IMR-90 (cell line): Measurements from ENCODE around the gene HECW1. TPM values are rescaled to one million over a fixed set of nuclear protein-coding genes. Genes with fewer than 3 reads are reported as not detected.

ENCODE experiments used
- ATAC-seq: fragments of 200-7000 bp; cut with Tn5 transposase; 2 replicates; pipeline ENCODE4 v1.9.1; 2020; ENCODE audit warnings: low read depth, mild to moderate bottlenecking, moderate library complexity
- BruUV-seq: library from RNA; stranded (reverse); fragments of 400-500 nt; replicated peaks from 2 replicates; lab custom pipeline; 2021; lab: Mats Ljungman, UMichigan
- CTCF ChIA-PET: fragments of 300-600 bp; formaldehyde crosslinking; extraction: SDS; loops from one replicate; lab custom pipeline; 2021; ENCODE audit warnings: antibody characterized with exemption; lab: Yijun Ruan, JAX
- POLR2A ChIA-PET: fragments of 300-600 bp; sonication (Branson Sonifier 250); formaldehyde crosslinking; loops from one replicate; lab custom pipeline; 2022; ENCODE audit warnings: antibody characterized with exemption; ENCODE audit not compliant: unreplicated experiment; lab: Charles Lee
- DNase-seq: peaks from one replicate; pipeline ENCODE4 v3.0.0; 2013
- H2AFZ ChIP-seq: replicated peaks from 2 replicates; pipeline ENCODE3; 2013; ENCODE audit warnings: low read length, mild to moderate bottlenecking; ENCODE audit not compliant: poor library complexity
- H2AK5ac ChIP-seq: 2 replicates; pipeline ENCODE4 v1.6.1; 2013; ENCODE audit warnings: low read depth, low read length, inconsistent platforms
- H2AK9ac ChIP-seq: replicated peaks from 2 replicates; pipeline ENCODE3; 2013; ENCODE audit warnings: mild to moderate bottlenecking, low read depth, low read length, moderate library complexity; ENCODE audit not compliant: poor library complexity
- H2BK120ac ChIP-seq: 2 replicates; pipeline ENCODE4 v1.6.1; 2013; ENCODE audit warnings: low read depth, low read length, inconsistent platforms
- H2BK15ac ChIP-seq: 3 replicates; pipeline ENCODE4 v1.6.1; 2013; ENCODE audit warnings: low read depth, low read length, inconsistent platforms
- H2BK20ac ChIP-seq: 2 replicates; pipeline ENCODE4 v1.6.1; 2013; ENCODE audit warnings: low read depth, mild to moderate bottlenecking, inconsistent platforms, low read length, moderate library complexity
- H2BK5ac ChIP-seq: 2 replicates; pipeline ENCODE4 v1.6.1; 2013; ENCODE audit warnings: mild to moderate bottlenecking, low read depth, low read length, inconsistent platforms; ENCODE audit not compliant: poor library complexity, severe bottlenecking
- H3K14ac ChIP-seq: replicated peaks from 2 replicates; pipeline ENCODE4 v1.6.1; 2013; ENCODE audit warnings: low read depth, low read length, inconsistent platforms
- H3K18ac ChIP-seq: 2 replicates; pipeline ENCODE4 v1.6.1; 2013; ENCODE audit warnings: low read depth, low read length, control low read depth
- H3K23ac ChIP-seq: 2 replicates; pipeline ENCODE4 v1.6.1; 2013; ENCODE audit warnings: low read depth, low read length, inconsistent platforms
- H3K27ac ChIP-seq: 2 replicates; pipeline ENCODE4 v1.5.1; 2013; ENCODE audit warnings: mild to moderate bottlenecking, control low read depth, low read length; ENCODE audit not compliant: insufficient read depth
- H3K27me3 ChIP-seq: 2 replicates; pipeline ENCODE4 v1.6.1; 2013; ENCODE audit warnings: low read length; ENCODE audit not compliant: control insufficient read depth, insufficient read depth
- H3K36me3 ChIP-seq: 2 replicates; pipeline ENCODE4 v1.6.1; 2013; ENCODE audit warnings: low read length, mixed read lengths; ENCODE audit not compliant: control insufficient read depth, insufficient read depth
- H3K4ac ChIP-seq: 2 replicates; pipeline ENCODE4 v1.6.1; 2013; ENCODE audit warnings: low read depth, low read length, inconsistent platforms
- H3K4me1 ChIP-seq: 2 replicates; pipeline ENCODE4 v1.6.1; 2013; ENCODE audit warnings: low read length, mixed read lengths; ENCODE audit not compliant: control insufficient read depth, insufficient read depth
- H3K4me2 ChIP-seq: 2 replicates; pipeline ENCODE4 v1.6.1; 2013; ENCODE audit warnings: low read depth, mild to moderate bottlenecking, control low read depth, low read length, moderate library complexity
- H3K4me3 ChIP-seq: 2 replicates; pipeline ENCODE4 v1.5.1; 2013; ENCODE audit warnings: low read depth, mild to moderate bottlenecking, control low read depth, low read length, moderate library complexity; ENCODE audit not compliant: insufficient read depth
- H3K56ac ChIP-seq: 2 replicates; pipeline ENCODE4 v1.6.1; 2013; ENCODE audit warnings: low read length, inconsistent platforms; ENCODE audit not compliant: insufficient read depth; ENCODE audit errors: extremely low read depth
- H3K79me1 ChIP-seq, 2 experiments: 2 replicates each; pipeline ENCODE4 v1.6.1; 2013; ENCODE audit warnings: low read length in 2 of 2, inconsistent platforms in 1 of 2, low read depth in 1 of 2
- H3K9ac ChIP-seq: 2 replicates; pipeline ENCODE4 v1.6.1; 2013; ENCODE audit warnings: low read depth, low read length, control low read depth
- H3K9me1 ChIP-seq: 2 replicates; pipeline ENCODE4 v1.6.1; 2013; ENCODE audit warnings: low read length, inconsistent platforms; ENCODE audit not compliant: insufficient read depth
- H3K9me3 ChIP-seq: 2 replicates; pipeline ENCODE4 v1.6.1; 2013; ENCODE audit warnings: low read length; ENCODE audit not compliant: control insufficient read depth, insufficient read depth
- H4K20me1 ChIP-seq: 2 replicates; pipeline ENCODE4 v1.6.1; 2013; ENCODE audit warnings: low read length, inconsistent platforms; ENCODE audit not compliant: insufficient read depth
- H4K5ac ChIP-seq: 2 replicates; pipeline ENCODE4 v1.6.1; 2013; ENCODE audit warnings: mild to moderate bottlenecking, low read depth, low read length, control low read depth
- H4K8ac ChIP-seq, 2 experiments: 2 replicates each; pipeline ENCODE4 v1.6.1; 2013; ENCODE audit warnings: low read depth in 2 of 2, low read length in 2 of 2, control low read depth in 1 of 2, inconsistent platforms in 1 of 2
- H4K91ac ChIP-seq: 2 replicates; pipeline ENCODE4 v1.6.1; 2013; ENCODE audit warnings: low read depth, low read length, inconsistent platforms; ENCODE audit not compliant: insufficient read depth
- BHLHE40 ChIP-seq: fragments of 150-350 bp; IDR thresholded peaks from 2 replicates; pipeline ENCODE4 v1.6.1; 2016; ENCODE audit warnings: mild to moderate bottlenecking, low read depth, low read length
- CEBPB ChIP-seq: IDR thresholded peaks from 2 replicates; pipeline ENCODE4 v1.6.1; 2012; ENCODE audit warnings: low read depth, low read length, improper control_type of control experiment
- CHD1 ChIP-seq: IDR thresholded peaks from 2 replicates; pipeline ENCODE4 v1.6.1; 2012; ENCODE audit warnings: low read depth, low read length, improper control_type of control experiment
- FOS ChIP-seq: fragments of 150-350 bp; IDR thresholded peaks from 2 replicates; pipeline ENCODE4 v1.6.1; 2016; ENCODE audit warnings: low read depth, low read length
- MAZ ChIP-seq: IDR thresholded peaks from 2 replicates; pipeline ENCODE4 v1.6.1; 2012; ENCODE audit warnings: low read depth, mild to moderate bottlenecking, low read length, improper control_type of control experiment, moderate library complexity, borderline replicate concordance
- POLR2A ChIP-seq: IDR thresholded peaks from 2 replicates; pipeline ENCODE4 v1.6.1; 2012; ENCODE audit warnings: mild to moderate bottlenecking, low read depth, low read length
- RFX5 ChIP-seq: IDR thresholded peaks from 2 replicates; pipeline ENCODE4 v1.8.0; 2012; ENCODE audit warnings: low read depth, mild to moderate bottlenecking, low read length, moderate library complexity
- WGBS, 2 experiments: methylation state at CpG; one replicate each; pipeline versions ENCODE4 v1.1.5 to v1.1.7; 2013; ENCODE audit warnings: missing lambda C conversion rate in 2 of 2; ENCODE audit not compliant: insufficient read length in 1 of 2; ENCODE audit errors: extremely low coverage in 2 of 2; 5-methylcytosine and 5-hydroxymethylcytosine counted together
- dilution Hi-C: fragments of 300-500 bp; cut with HindIII; formaldehyde crosslinking; loops from one replicate; pipeline ENCODE4 v1.14.3; 2018; ENCODE audit warnings: low sequenced_read_pairs; ENCODE audit not compliant: unreplicated experiment
- in situ Hi-C: fragments of 300-500 bp; cut with MboI; formaldehyde crosslinking; loops from 3 replicates; pipeline ENCODE4 v1.14.3; 2019; ENCODE audit warnings: low sequenced_read_pairs, inconsistent platforms, mixed read lengths
- intact Hi-C: fragments of 100-400 bp; cut with micrococcal nuclease; formaldehyde crosslinking; loops from 2 replicates; pipeline ENCODE4 v1.10.0; 2022
- polyA plus RNA-seq, 3 experiments: library from polyadenylated mRNA; depleted of rRNA; stranded (reverse); fragments of >200 nt; gene quantifications; 2 replicates each; pipeline ENCODE4 v1.2.3, GENCODE V29; 2012; ENCODE audit warnings: low replicate concordance in 1 of 3
- total RNA-seq: library from RNA; depleted of rRNA; stranded (reverse); fragments of >200 nt; gene quantifications from 2 replicates; pipeline ENCODE4 v1.2.3, GENCODE V29; 2012
- TF ChIP-seq, protein P1 (sequence below): fragments of 150-350 bp; IDR thresholded peaks from 2 replicates; pipeline ENCODE4 v1.6.1; 2016; ENCODE audit warnings: low read depth, mild to moderate bottlenecking, low read length, moderate library complexity, borderline replicate concordance

HECW1 gene
- total and polyA plus RNA-seq, 2 of the 4 experiments (the other 2 are of a cell fraction), result 0.56 to 1.3 TPM

DNA sequence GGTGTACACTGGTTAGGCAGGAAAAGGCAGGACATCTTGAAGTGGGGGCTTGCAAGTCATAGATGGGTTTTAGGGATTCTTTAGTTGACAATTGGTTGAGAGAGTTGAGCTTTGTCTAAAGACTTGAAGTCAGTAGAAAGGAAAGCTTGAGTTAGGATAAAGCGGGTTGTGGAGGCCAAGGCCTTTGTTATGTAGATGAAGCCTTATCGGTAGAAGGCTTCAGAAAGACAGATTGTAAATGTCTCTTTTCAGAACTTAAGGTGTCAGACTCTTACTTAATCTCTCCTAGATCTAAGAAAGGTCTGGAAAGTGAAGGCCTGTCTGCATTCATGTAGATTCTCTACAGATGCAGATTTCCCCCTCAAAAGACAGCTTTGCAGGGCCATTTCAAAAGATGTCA is 177.4 kb downstream of the HECW1 start:
- in situ Hi-C loops, result no loop called here
- DNase-seq (no peak), ATAC-seq (no peak)
- H3K27ac ChIP-seq, result no peak overlapping the region
- no peak overlapping the region for H3K14ac ChIP-seq
- no TSS peak for BruUV-seq
- CTCF ChIA-PET, result no interaction called here
- no peak overlapping the region for H4K8ac ChIP-seq
- dilution Hi-C loops, result no loop called here
- H3K4ac ChIP-seq, result no peak overlapping the region
- POLR2A ChIA-PET, result no interaction called here
- peaks cover 3% of the 10 kb centered on the region for H3K9me3 ChIP-seq
- H2AFZ ChIP-seq, result no peak overlapping the region
- H4K20me1 ChIP-seq, result no peaks in the 10 kb centered on the region
- no peak overlapping the region for H3K23ac ChIP-seq
- no peaks in the 10 kb centered on the region for H3K36me3 ChIP-seq
- no peak overlapping the region for H3K56ac ChIP-seq
- H3K4me3 ChIP-seq, result no peak overlapping the region
- no peak overlapping the region for H2BK120ac ChIP-seq
- H4K5ac ChIP-seq, result no peak overlapping the region
- H3K9ac ChIP-seq, result no peak overlapping the region
- intact Hi-C loops, result no loop called here
- no peaks in the 10 kb centered on the region for H3K79me1 ChIP-seq
- no peak overlapping the region for H2BK5ac ChIP-seq
- H3K9me1 ChIP-seq, result peaks cover 6% of the 10 kb centered on the region
- no peaks in the 10 kb centered on the region for H3K27me3 ChIP-seq
- no peak overlapping the region for H2BK15ac ChIP-seq
- no peak overlapping the region for H4K91ac ChIP-seq
- TF ChIP-seq FOS (no peak), RFX5 (no peak), POLR2A (no peak), BHLHE40 (no peak), CHD1 (no peak), CEBPB (no peak), MAZ (no peak)
- TF ChIP-seq, protein P1, sequence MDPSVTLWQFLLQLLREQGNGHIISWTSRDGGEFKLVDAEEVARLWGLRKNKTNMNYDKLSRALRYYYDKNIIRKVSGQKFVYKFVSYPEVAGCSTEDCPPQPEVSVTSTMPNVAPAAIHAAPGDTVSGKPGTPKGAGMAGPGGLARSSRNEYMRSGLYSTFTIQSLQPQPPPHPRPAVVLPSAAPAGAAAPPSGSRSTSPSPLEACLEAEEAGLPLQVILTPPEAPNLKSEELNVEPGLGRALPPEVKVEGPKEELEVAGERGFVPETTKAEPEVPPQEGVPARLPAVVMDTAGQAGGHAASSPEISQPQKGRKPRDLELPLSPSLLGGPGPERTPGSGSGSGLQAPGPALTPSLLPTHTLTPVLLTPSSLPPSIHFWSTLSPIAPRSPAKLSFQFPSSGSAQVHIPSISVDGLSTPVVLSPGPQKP, result no peak
- no CpG with 5 or more reads among the region's 2 CpGs for WGBS, 2 experiments
- no peak overlapping the region for H3K18ac ChIP-seq
- H2AK9ac ChIP-seq, result no peak overlapping the region
- peaks cover 2% of the 10 kb centered on the region; the same call in 1 of the 2 replicates for H3K4me1 ChIP-seq
- H2AK5ac ChIP-seq, result no peak overlapping the region
- no peak overlapping the region for H3K4me2 ChIP-seq
- no peak overlapping the region for H2BK20ac ChIP-seq
